Measurements from ENCODE around the gene LRRC18.
A peak's percentile ranks its signal among the peaks of the same experiment; 100 is the strongest.

- peak; percentile 56 for TF ChIP-seq CTCF (conservative IDR thresholded peaks at IDR 0.05)
- no peak for TF ChIP-seq EZH2 (IDR thresholded peaks at IDR 0.05; ENCODE audit: low read depth)
Measured at GRCh38 chr10:48976196-48976595, 36.6 kb upstream of the LRRC18 start.
